Suprapubic skin (tissue), 4 donors: ENCODE results near the gene CTNND1. TPM values are rescaled to one million over a fixed set of nuclear protein-coding genes. Genes with fewer than 3 reads are reported as not detected.
"Not testable (repeated sequence)": the region's sequence is repeated elsewhere in the genome, so short reads cannot be mapped to it uniquely, and the experiment has no call there.

Experiments
- DNase-seq, 2 donors: peaks; one replicate each; pipeline ENCODE4 v3.0.0-alpha.2; 2019; ENCODE audit warnings: low spot score in 2 of 2
- H3K27ac ChIP-seq: fragments of 200-600 bp; sonication (generic); one replicate; pipeline ENCODE4 v1.5.1; 2019
- H3K27me3 ChIP-seq: fragments of 200-600 bp; sonication (generic); one replicate; pipeline ENCODE4 v1.5.1; 2019
- H3K36me3 ChIP-seq: fragments of 200-600 bp; sonication (generic); one replicate; pipeline ENCODE4 v1.5.1; 2019
- H3K4me1 ChIP-seq: fragments of 200-600 bp; sonication (generic); one replicate; pipeline ENCODE4 v1.5.1; 2019
- H3K4me3 ChIP-seq: fragments of 200-600 bp; sonication (generic); one replicate; pipeline ENCODE4 v1.5.1; 2019; ENCODE audit warnings: mild to moderate bottlenecking
- H3K9me3 ChIP-seq: fragments of 200-600 bp; sonication (generic); one replicate; pipeline ENCODE4 v1.5.1; 2019
- EP300 ChIP-seq: sonication (generic); formaldehyde crosslinking; IDR thresholded peaks from one replicate; pipeline ENCODE4 v1.6.1; 2017; ENCODE audit warnings: antibody characterized with exemption
- POLR2A ChIP-seq, 2 donors: fragments of 450-650 bp; IDR thresholded peaks; one replicate each; pipeline ENCODE4 v1.6.1; 2017; ENCODE audit warnings: antibody characterized with exemption in 2 of 2, mild to moderate bottlenecking in 2 of 2, moderate library complexity in 2 of 2
- POLR2AphosphoS5 ChIP-seq, 3 donors: sonication (generic); formaldehyde crosslinking; IDR thresholded peaks; one replicate each; pipeline ENCODE4 v1.6.1; 2017; ENCODE audit warnings: antibody characterized with exemption in 3 of 3
- WGBS: methylation state at CpG from one replicate; pipeline ENCODE4 v1.1.5; 2018; 5-methylcytosine and 5-hydroxymethylcytosine counted together
- total RNA-seq, 4 donors: library from RNA; depleted of rRNA; stranded (reverse); fragments of >200 nt; gene quantifications; one replicate each; pipeline ENCODE4 v1.1.0, GENCODE V29; 2016
- TF ChIP-seq, protein P1 (sequence below), 2 donors: fragments of 200-600 bp in 1 of 2; fragments of 450-650 bp in 1 of 2; sonication (generic) in 1 of 2; IDR thresholded peaks; one replicate each; pipeline ENCODE4 v1.5.1; 2016 to 2019; ENCODE audit warnings: antibody characterized with exemption in 2 of 2, mild to moderate bottlenecking in 1 of 2, moderate library complexity in 1 of 2

Gene CTNND1
- total RNA-seq, 4 donors from 2014 or later = 216 to 336 (median 223) TPM

DNA sequence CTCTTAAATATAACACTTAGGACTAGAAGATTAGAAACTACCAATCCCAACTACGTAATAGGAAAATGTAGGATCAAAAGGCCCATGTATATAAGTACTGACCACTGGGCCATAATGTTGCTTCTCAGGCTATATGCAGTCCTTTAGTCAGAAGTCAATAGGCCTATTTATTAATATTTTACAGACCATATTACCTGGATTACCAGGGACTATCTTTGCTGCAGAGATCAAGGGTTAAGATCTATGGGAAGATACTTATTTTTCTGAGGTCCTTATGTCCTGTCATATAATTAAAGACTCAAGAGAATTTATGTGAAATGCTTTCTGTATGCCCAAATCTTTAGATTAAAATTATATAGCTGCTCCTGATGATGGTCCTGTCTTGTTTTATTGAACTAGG, 57.2 kb downstream of the CTNND1 start:
- Histone ChIP-seq H3K36me3 (peaks cover 54% of the 10 kb centered on the region), H3K9me3 (no peaks in the 10 kb centered on the region), H3K4me3 (no peak overlapping the region), H3K27me3 (no peaks in the 10 kb centered on the region), H3K27ac (no peak overlapping the region), H3K4me1 (no peaks in the 10 kb centered on the region)
- no peak for DNase-seq
- TF ChIP-seq, protein P1, sequence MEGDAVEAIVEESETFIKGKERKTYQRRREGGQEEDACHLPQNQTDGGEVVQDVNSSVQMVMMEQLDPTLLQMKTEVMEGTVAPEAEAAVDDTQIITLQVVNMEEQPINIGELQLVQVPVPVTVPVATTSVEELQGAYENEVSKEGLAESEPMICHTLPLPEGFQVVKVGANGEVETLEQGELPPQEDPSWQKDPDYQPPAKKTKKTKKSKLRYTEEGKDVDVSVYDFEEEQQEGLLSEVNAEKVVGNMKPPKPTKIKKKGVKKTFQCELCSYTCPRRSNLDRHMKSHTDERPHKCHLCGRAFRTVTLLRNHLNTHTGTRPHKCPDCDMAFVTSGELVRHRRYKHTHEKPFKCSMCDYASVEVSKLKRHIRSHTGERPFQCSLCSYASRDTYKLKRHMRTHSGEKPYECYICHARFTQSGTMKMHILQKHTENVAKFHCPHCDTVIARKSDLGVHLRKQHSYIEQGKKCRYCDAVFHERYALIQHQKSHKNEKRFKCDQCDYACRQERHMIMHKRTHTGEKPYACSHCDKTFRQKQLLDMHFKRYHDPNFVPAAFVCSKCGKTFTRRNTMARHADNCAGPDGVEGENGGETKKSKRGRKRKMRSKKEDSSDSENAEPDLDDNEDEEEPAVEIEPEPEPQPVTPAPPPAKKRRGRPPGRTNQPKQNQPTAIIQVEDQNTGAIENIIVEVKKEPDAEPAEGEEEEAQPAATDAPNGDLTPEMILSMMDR (IDR thresholded peaks at IDR 0.05) = no peak
- TF ChIP-seq EP300 = no peak
- TF ChIP-seq POLR2A (IDR thresholded peaks at IDR 0.05) = no peak
- WGBS = 100% methylated on average over 1 of the region's 1 CpG

DNA sequence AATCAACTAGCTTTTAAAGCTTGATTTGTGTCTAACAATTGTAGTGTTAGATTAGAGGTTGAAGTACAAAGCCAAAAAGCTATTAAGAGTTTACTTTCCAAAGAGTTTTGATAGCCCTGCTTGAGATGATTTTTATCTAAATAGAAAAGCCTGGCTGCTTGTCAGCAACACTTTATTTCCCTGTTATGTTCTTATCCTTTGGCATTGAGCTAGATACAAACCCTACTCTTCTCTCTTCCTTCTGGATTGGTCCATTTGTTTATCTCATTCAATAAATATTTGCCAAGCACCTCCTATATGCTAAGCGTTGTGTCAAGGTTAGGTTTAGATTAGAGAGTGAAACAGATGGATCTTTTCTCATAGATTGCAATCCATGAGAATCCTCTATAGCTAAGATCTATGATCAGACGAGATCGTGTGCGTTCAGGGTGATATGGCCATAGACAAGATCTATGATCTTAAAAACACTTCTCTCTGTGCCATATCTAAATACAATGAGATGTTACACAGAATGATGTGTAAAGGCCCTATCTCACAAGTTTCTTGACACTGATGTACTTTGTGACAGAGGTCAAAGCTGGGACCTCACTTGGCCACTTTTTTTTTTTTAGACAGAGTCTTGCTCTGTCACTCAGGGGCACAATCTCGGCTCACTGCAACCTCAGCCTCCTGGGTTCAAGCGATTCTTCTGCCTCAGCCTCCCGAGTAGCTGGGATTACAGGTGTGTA, 57.8 kb downstream of the CTNND1 start:
- DNase-seq = no peak
- Histone ChIP-seq H3K27ac (no peak overlapping the region), H3K4me3 (no peak overlapping the region), H3K36me3 (peaks cover 48% of the 10 kb centered on the region), H3K9me3 (no peaks in the 10 kb centered on the region), H3K4me1 (no peaks in the 10 kb centered on the region), H3K27me3 (no peaks in the 10 kb centered on the region)
- 78% methylated on average over 7 of the region's 7 CpGs for WGBS
- TF ChIP-seq, protein P1 (IDR thresholded peaks at IDR 0.05) = no peak

DNA sequence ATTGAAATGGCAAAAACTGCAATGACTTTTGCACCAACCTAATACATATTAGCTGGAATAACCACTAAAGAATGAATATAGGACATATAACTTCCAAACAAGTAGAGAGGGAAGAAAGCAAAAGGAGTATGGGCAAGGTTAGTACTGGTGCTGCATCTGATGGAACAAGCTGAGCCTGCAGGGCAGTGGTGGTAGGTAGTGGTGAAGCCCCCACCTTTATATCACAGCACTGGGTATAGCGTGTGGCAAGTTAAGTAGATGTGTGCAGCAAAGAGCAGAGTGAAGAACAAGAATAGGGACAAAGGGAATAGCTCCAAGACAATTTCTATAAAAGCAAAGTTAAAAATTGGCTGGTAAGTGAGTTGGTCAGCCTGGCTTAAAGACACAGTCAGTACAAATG, 62.3 kb downstream of the CTNND1 start:
- DNase-seq = no peak
- Histone ChIP-seq H3K27me3 (no peaks in the 10 kb centered on the region), H3K27ac (no peak overlapping the region), H3K36me3 (peaks cover 6% of the 10 kb centered on the region), H3K4me3 (no peak overlapping the region), H3K9me3 (no peaks in the 10 kb centered on the region), H3K4me1 (no peaks in the 10 kb centered on the region)
- WGBS = 97% methylated on average over 1 of the region's 1 CpG
- TF ChIP-seq EP300 (no peak), POLR2AphosphoS5 (IDR thresholded peaks at IDR 0.05) (no peak), POLR2A (IDR thresholded peaks at IDR 0.05) (no peak)
- TF ChIP-seq, protein P1 (IDR thresholded peaks at IDR 0.05) = no peak

DNA sequence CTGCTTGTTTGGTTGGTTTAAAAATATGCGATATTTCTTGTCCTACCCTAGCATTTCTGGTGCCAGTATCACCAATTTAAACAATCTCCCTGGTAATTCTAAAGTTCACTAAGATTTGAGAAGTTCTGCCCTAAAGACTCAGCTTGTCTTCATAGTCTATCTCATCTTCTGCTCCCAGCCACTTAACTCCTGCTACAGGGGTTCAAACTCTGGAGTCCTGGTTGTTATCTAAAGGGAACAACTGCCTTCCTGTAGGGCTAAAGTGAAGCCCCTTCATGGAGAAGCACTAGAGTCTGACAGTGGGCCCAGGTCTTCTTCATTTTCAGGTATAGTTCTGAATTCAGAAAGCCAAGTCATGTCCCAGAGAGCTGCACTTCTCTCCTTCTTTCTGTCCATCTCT, 73.2 kb downstream of the CTNND1 start:
- WGBS = 86% methylated on average over 1 of the region's 1 CpG
- no peak for DNase-seq
- TF ChIP-seq, protein P1 (IDR thresholded peaks at IDR 0.05) = no peak
- TF ChIP-seq POLR2AphosphoS5 (IDR thresholded peaks at IDR 0.05) = no peak
- no peak for TF ChIP-seq EP300
- no peak for TF ChIP-seq POLR2A (IDR thresholded peaks at IDR 0.05)
- Histone ChIP-seq H3K27me3 (peaks cover 5% of the 10 kb centered on the region), H3K4me1 (no peaks in the 10 kb centered on the region), H3K36me3 (no peaks in the 10 kb centered on the region), H3K9me3 (no peaks in the 10 kb centered on the region), H3K27ac (no peak overlapping the region), H3K4me3 (no peak overlapping the region)

DNA sequence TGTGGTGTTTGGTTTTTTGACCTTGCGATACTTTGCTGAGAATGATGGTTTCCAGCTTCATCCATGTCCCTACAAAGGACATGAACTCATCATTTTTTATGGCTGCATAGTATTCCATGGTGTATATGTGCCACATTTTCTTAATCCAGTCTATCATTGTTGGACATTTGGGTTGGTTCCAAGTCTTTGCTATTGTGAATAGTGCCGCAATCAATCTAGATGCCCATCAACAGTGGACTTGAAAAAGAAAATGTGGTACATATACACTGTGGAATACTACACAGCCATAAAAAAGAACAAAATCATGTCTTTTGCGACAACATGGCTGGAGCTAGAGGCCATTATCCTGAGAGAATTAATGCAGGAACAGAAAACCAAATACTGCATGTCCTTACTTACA, 77.0 kb downstream of the CTNND1 start:
- DNase-seq, H3K4me3 ChIP-seq, H3K27ac ChIP-seq, H3K27me3 ChIP-seq, H3K4me1 ChIP-seq, H3K9me3 ChIP-seq, H3K36me3 ChIP-seq: not testable (repeated sequence)
- 95% methylated on average over 3 of the region's 3 CpGs for WGBS

DNA sequence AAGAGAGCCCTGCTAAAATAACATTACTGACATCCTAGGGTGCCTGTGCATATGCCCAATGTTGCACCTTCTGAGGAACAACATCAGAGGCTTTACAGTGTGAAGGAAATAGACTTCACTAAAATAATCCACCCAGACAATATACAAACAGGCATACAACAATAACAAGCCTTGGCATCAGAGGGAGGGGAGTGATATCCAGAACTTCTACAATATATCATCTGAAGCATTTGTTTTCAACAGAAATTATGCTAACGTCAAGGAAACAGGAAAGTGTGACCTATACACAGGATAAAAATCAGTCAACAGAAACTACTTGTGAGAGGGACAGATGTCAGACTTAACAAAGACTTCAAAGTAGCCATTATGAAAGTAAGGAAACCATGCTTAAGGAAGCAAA, 81.3 kb downstream of the CTNND1 start:
- Histone ChIP-seq H3K36me3 (no peaks in the 10 kb centered on the region), H3K9me3 (no peaks in the 10 kb centered on the region), H3K4me3 (no peak overlapping the region), H3K4me1 (no peaks in the 10 kb centered on the region), H3K27me3 (peaks cover 4% of the 10 kb centered on the region), H3K27ac (no peak overlapping the region)
- no peak for DNase-seq
- TF ChIP-seq POLR2A (IDR thresholded peaks at IDR 0.05) (no peak), POLR2AphosphoS5 (IDR thresholded peaks at IDR 0.05) (no peak), EP300 (no peak)
- TF ChIP-seq, protein P1 (IDR thresholded peaks at IDR 0.05) = no peak
- WGBS = 36% methylated on average over 1 of the region's 1 CpG
